GM12878 (cell line): ENCODE data around the gene CIB2.

Experiments used
- ASH2L ChIP-seq: fragments of 300-600, 200-600 bp; sonication (generic); IDR thresholded peaks from 2 replicates; pipeline ENCODE4 v1.6.1; 2017; ENCODE audit warnings: low read depth, mild to moderate bottlenecking, borderline replicate concordance
- CTCF ChIP-seq, 3 experiments: IDR thresholded peaks in 2 of 3; conservative IDR thresholded peaks in 1 of 3; 2 replicates each; pipeline ENCODE4 v1.5.1; 2011; ENCODE audit warnings: low read depth in 3 of 3, low read length in 3 of 3, mild to moderate bottlenecking in 3 of 3, control low read depth in 2 of 3, moderate library complexity in 2 of 3, inconsistent platforms in 1 of 3, mixed read lengths in 1 of 3; ENCODE audit not compliant: control insufficient read depth in 2 of 3, insufficient read depth in 1 of 3; ENCODE audit errors: extremely low read depth in 1 of 3
- EZH2 ChIP-seq: IDR thresholded peaks from 2 replicates; pipeline ENCODE4 v1.6.1; 2012; ENCODE audit warnings: low read depth, mild to moderate bottlenecking, control low read depth, inconsistent platforms, low read length, borderline replicate concordance; ENCODE audit not compliant: control insufficient read depth
- GABPA ChIP-seq: IDR thresholded peaks from 2 replicates; pipeline ENCODE4 v1.6.1; 2014; ENCODE audit warnings: antibody characterized with exemption, low read depth, mild to moderate bottlenecking, inconsistent platforms
- MXI1 ChIP-seq: fragments of 150-350 bp; IDR thresholded peaks from 2 replicates; pipeline ENCODE4 v1.6.1; 2011; ENCODE audit warnings: low read depth, mild to moderate bottlenecking, inconsistent platforms, low read length, improper control_type of control experiment
- NKRF ChIP-seq: fragments of 450-650 bp; conservative IDR thresholded peaks from 2 replicates; pipeline ENCODE4 v1.6.1; 2017; ENCODE audit warnings: mild to moderate bottlenecking, moderate library complexity
- POLR2A ChIP-seq: IDR thresholded peaks from 2 replicates; pipeline ENCODE4 v1.6.1; 2011; ENCODE audit warnings: low read depth, mild to moderate bottlenecking, low read length
- SUPT20H ChIP-seq: IDR thresholded peaks from 2 replicates; pipeline ENCODE4 v1.6.1; 2011; ENCODE audit warnings: low read depth, mild to moderate bottlenecking, low read length, moderate library complexity, borderline replicate concordance; ENCODE audit not compliant: control insufficient read depth
- SUZ12 ChIP-seq: fragments of 200-600 bp; sonication (generic); IDR thresholded peaks from one replicate; pipeline ENCODE4 v1.6.1; 2018; ENCODE audit warnings: antibody characterized with exemption, mild to moderate bottlenecking; ENCODE audit not compliant: unreplicated experiment
- TAF1 ChIP-seq: IDR thresholded peaks from 2 replicates; pipeline ENCODE4 v1.6.1; 2011; ENCODE audit warnings: mild to moderate bottlenecking, low read depth, low read length, borderline replicate concordance

GRCh38 chr15:78076231-78077052 lies 54.8 kb downstream of the CIB2 start:
- TF ChIP-seq MXI1 (no peak), CTCF (IDR thresholded peaks at IDR 0.05 in 2 of 3, conservative IDR thresholded peaks at IDR 0.05 in 1 of 3; ENCODE audit: control insufficient read depth in 2 of 3, extremely low read depth in 1 of 3, insufficient read depth in 1 of 3, low read depth in 3 of 3, low read length in 3 of 3) (peak in 2 of 3 experiments; percentile 10 to 28; a peak in 2 of 6 replicates), NKRF (no peak), EZH2 (no peak), POLR2A (no peak), SUZ12 (no peak), TAF1 (no peak), GABPA (no peak), ASH2L (no peak), SUPT20H (no peak)
